ENCODE results near the gene SFMBT1. TPM values are rescaled to one million over a fixed set of nuclear protein-coding genes. Genes with fewer than 3 reads are reported as not detected.
A peak's percentile ranks its signal among the peaks of the same experiment; 100 is the strongest.

The SFMBT1 gene, protein sequence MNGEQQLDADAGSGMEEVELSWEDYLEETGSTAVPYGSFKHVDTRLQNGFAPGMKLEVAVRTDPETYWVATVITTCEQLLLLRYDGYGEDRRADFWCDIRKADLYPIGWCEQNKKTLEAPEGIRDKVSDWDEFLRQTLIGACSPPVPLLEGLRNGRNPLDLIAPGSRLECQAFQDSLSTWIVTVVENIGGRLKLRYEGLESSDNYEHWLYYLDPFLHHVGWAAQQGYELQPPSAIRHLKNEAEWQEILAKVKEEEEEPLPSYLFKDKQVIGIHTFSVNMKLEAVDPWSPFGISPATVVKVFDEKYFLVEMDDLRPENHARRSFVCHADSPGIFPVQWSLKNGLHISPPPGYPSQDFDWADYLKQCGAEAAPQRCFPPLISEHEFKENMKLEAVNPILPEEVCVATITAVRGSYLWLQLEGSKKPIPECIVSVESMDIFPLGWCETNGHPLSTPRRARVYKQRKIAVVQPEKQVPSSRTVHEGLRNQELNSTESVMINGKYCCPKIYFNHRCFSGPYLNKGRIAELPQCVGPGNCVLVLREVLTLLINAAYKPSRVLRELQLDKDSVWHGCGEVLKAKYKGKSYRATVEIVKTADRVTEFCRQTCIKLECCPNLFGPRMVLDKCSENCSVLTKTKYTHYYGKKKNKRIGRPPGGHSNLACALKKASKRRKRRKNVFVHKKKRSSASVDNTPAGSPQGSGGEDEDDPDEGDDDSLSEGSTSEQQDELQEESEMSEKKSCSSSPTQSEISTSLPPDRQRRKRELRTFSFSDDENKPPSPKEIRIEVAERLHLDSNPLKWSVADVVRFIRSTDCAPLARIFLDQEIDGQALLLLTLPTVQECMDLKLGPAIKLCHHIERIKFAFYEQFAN
- 6.5 TPM for total RNA-seq (ENCODE audit: unreplicated experiment)
- long read RNA-seq, partial matches to known transcripts: 1 of 1 reads
- long read RNA-seq, other reads (novel, unspliced or antisense): 0 of 1 reads

DNA sequence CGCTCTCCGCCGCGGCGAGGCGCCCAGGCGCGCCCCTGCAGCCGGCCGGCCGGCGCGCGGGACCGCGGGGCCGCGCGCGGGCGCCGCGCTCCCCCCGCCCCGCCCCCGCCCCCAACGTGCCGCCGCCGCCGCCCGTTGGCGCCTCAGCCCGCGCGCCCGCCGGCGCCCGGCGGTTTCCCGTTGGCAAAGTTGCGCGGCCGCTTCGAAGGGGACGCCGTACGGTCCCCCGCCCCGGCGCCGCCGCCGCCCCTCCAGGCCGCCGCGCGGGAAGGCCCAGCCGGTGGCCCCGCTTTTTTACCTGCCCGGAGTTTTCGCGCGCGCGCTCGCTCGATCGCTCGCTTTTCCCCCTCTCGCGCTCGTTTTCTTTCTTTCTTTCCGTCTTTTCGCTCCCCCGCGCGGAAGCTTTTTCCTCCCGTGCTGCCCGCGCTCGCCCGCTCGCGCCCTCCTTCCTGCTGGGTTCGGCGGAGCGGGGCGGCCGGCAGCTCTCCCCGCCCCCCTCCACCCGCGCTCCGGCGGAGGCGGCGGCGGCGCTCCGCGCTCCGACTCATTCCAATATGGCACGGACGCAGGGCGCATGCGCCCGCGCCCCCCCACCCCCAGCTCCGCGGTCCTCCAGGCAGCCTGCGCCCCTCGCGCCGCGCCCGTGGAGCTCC, at the start of gene SFMBT1:
SFMBT1 (minus strand) TSS at position 556 of the 653 bp plus-strand sequence. CDS start 76,945 bp downstream, outside the sequence.
- peaks cover 9% of the 10 kb centered on the region for H3K9me3 Mint-ChIP-seq (ENCODE audit: unreplicated experiment)
- peaks cover 12% of the 10 kb centered on the region for H3K27me3 Mint-ChIP-seq (ENCODE audit: unreplicated experiment)
- DNase-seq: peak; percentile 67
- H3K36me3 Mint-ChIP-seq (ENCODE audit: unreplicated experiment): no peaks in the 10 kb centered on the region
- H3K27ac Mint-ChIP-seq (ENCODE audit: unreplicated experiment): no peak within 1 kb of the TSS
- TF ChIP-seq, protein P1, sequence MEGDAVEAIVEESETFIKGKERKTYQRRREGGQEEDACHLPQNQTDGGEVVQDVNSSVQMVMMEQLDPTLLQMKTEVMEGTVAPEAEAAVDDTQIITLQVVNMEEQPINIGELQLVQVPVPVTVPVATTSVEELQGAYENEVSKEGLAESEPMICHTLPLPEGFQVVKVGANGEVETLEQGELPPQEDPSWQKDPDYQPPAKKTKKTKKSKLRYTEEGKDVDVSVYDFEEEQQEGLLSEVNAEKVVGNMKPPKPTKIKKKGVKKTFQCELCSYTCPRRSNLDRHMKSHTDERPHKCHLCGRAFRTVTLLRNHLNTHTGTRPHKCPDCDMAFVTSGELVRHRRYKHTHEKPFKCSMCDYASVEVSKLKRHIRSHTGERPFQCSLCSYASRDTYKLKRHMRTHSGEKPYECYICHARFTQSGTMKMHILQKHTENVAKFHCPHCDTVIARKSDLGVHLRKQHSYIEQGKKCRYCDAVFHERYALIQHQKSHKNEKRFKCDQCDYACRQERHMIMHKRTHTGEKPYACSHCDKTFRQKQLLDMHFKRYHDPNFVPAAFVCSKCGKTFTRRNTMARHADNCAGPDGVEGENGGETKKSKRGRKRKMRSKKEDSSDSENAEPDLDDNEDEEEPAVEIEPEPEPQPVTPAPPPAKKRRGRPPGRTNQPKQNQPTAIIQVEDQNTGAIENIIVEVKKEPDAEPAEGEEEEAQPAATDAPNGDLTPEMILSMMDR (IDR thresholded peaks at IDR 0.05; ENCODE audit: partially characterized antibody, unreplicated experiment): no peak
- H3K4me3 Mint-ChIP-seq (ENCODE audit: unreplicated experiment): peak within 1 kb of the TSS; percentile 93
- peaks cover 7% of the 10 kb centered on the region for H3K4me1 Mint-ChIP-seq (ENCODE audit: low read depth, unreplicated experiment)

DNA sequence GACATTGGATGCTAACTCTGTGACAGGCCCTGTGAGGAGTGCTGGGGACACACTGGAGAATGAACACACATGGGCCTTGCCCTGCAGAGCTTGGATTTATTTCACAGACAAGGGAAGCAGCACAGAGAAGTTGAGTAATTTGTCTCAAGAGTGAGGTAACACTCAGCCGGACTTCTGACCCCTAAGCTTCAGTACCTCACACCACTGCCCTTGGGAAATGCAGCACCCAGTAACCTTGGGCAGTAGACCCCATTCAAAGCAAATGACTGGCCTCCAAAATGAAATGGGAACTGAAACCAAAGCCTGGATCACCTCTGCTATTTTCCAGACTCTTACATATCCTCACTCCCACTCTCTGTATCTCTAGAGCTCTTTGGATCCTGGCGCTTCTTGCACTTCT, 47.1 kb upstream of the SFMBT1 start:
- Mint-ChIP-seq H3K36me3 (ENCODE audit: unreplicated experiment) (no peaks in the 10 kb centered on the region), H3K4me3 (ENCODE audit: unreplicated experiment) (no peak overlapping the region), H3K4me1 (ENCODE audit: low read depth, unreplicated experiment) (no peaks in the 10 kb centered on the region), H3K27ac (ENCODE audit: unreplicated experiment) (no peak overlapping the region), H3K27me3 (ENCODE audit: unreplicated experiment) (peaks cover 2% of the 10 kb centered on the region), H3K9me3 (ENCODE audit: unreplicated experiment) (no peaks in the 10 kb centered on the region)
- TF ChIP-seq, protein P1 (IDR thresholded peaks at IDR 0.05; ENCODE audit: partially characterized antibody, unreplicated experiment): no peak
- DNase-seq: no peak

DNA sequence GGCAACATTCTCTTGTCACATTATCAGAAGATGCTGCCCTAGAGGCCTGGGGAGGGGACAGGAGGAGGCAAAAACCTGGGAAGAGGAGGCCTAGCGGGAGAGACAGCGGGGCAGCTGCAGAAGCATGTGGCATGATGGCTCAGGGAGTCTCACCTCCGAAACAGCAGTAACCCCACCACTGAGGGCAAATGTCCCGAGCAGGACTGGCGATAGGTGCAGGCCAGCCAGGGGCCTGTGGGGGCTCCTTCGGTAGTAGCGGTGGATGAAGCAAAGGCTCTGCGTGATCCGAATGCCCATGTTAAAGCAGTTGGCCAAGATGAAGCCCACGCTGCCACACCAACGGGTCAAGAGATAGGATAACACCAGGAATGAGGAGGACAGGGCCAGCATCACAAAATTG, 46.3 kb upstream of the SFMBT1 start:
- Mint-ChIP-seq H3K27me3 (ENCODE audit: unreplicated experiment) (peaks cover 2% of the 10 kb centered on the region), H3K9me3 (ENCODE audit: unreplicated experiment) (no peaks in the 10 kb centered on the region), H3K27ac (ENCODE audit: unreplicated experiment) (no peak overlapping the region), H3K4me3 (ENCODE audit: unreplicated experiment) (no peak overlapping the region), H3K36me3 (ENCODE audit: unreplicated experiment) (no peaks in the 10 kb centered on the region), H3K4me1 (ENCODE audit: low read depth, unreplicated experiment) (no peaks in the 10 kb centered on the region)
- DNase-seq: no peak
- TF ChIP-seq, protein P1 (IDR thresholded peaks at IDR 0.05; ENCODE audit: partially characterized antibody, unreplicated experiment): no peak

DNA sequence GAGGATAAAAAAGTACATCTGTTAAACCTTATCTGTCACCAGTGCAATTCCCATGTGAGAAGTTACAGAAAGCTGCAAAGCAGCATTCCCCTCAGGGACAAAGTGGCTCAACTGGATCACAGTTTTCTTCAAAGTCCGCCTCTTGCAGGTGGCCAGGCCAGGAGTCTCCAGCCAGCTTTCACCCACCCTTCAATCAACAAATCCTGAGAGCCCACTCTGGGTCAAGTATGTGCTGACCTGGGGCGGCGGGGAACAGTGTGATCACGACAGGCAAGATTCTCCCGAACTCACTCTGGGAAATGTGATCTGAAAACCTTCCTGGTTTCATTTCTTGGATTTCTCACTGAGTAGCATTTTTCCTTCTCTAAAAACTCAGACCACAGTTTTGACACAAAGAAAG, 45.1 kb upstream of the SFMBT1 start:
- peaks cover 2% of the 10 kb centered on the region for H3K27me3 Mint-ChIP-seq (ENCODE audit: unreplicated experiment)
- DNase-seq: no peak
- no peak overlapping the region for H3K27ac Mint-ChIP-seq (ENCODE audit: unreplicated experiment)
- TF ChIP-seq, protein P1 (IDR thresholded peaks at IDR 0.05; ENCODE audit: partially characterized antibody, unreplicated experiment): no peak
- no peak overlapping the region for H3K4me3 Mint-ChIP-seq (ENCODE audit: unreplicated experiment)
- no peaks in the 10 kb centered on the region for H3K4me1 Mint-ChIP-seq (ENCODE audit: low read depth, unreplicated experiment)
- H3K9me3 Mint-ChIP-seq (ENCODE audit: unreplicated experiment): no peaks in the 10 kb centered on the region
- no peaks in the 10 kb centered on the region for H3K36me3 Mint-ChIP-seq (ENCODE audit: unreplicated experiment)

All from glutamatergic neuron (in vitro differentiated cells).